A673 (cell line): ENCODE results near the gene SH3TC1. TPM values are rescaled to one million over a fixed set of nuclear protein-coding genes. Genes with fewer than 3 reads are reported as not detected.

ENCODE experiments used
- BruUV-seq: library from RNA; stranded (reverse); fragments of 400-500 nt; replicated peaks from 2 replicates; lab custom pipeline; 2021; lab: Mats Ljungman, UMichigan
- CTCF ChIA-PET: fragments of 300-600 bp; sonication (Branson Sonifier 250); formaldehyde crosslinking; loops from one replicate; lab custom pipeline; 2022; ENCODE audit warnings: antibody characterized with exemption; lab: Charles Lee
- POLR2A ChIA-PET: fragments of 300-600 bp; sonication (Branson Sonifier 250); formaldehyde crosslinking; loops from one replicate; lab custom pipeline; 2022; ENCODE audit warnings: antibody characterized with exemption; ENCODE audit not compliant: low non-redundant PET; lab: Charles Lee
- DNase-seq: peaks from one replicate; pipeline ENCODE4 v3.0.0-alpha.2; 2015; ENCODE audit warnings: low spot score
- H3K27ac ChIP-seq: fragments of 200-600 bp; sonication (generic); 2 replicates; pipeline ENCODE4 v1.5.1; 2016; ENCODE audit warnings: mixed run types, low read depth, mild to moderate bottlenecking, mixed read lengths, antibody characterized with exemption, low read length; ENCODE audit not compliant: poor library complexity, severe bottlenecking
- H3K27me3 ChIP-seq: fragments of 200-600 bp; sonication (generic); replicated peaks from 2 replicates; pipeline ENCODE4 v1.6.1; 2017; ENCODE audit warnings: mixed run types, low read depth, mild to moderate bottlenecking, mixed read lengths, antibody characterized with exemption, low read length; ENCODE audit not compliant: insufficient read depth, poor library complexity
- H3K36me3 ChIP-seq: fragments of 200-600 bp; sonication (generic); 2 replicates; pipeline ENCODE4 v1.6.1; 2016; ENCODE audit warnings: mixed run types, mild to moderate bottlenecking, mixed read lengths, antibody characterized with exemption, low read length; ENCODE audit not compliant: insufficient read depth, poor library complexity, severe bottlenecking
- H3K4me1 ChIP-seq: fragments of 200-600 bp; sonication (generic); 2 replicates; pipeline ENCODE4 v1.6.1; 2017; ENCODE audit warnings: mixed run types, mild to moderate bottlenecking, mixed read lengths, antibody characterized with exemption, low read length; ENCODE audit not compliant: insufficient read depth, poor library complexity, severe bottlenecking
- H3K4me3 ChIP-seq: fragments of 200-600 bp; sonication (generic); 2 replicates; pipeline ENCODE4 v1.5.1; 2016; ENCODE audit warnings: low read depth, mixed run types, mild to moderate bottlenecking, mixed read lengths, low read length; ENCODE audit not compliant: poor library complexity, severe bottlenecking
- H3K9me3 ChIP-seq: fragments of 200-600 bp; sonication (generic); 2 replicates; pipeline ENCODE4 v1.6.1; 2016; ENCODE audit warnings: mixed run types, low read depth, mild to moderate bottlenecking, mixed read lengths, antibody characterized with exemption, low read length; ENCODE audit not compliant: poor library complexity, severe bottlenecking
- EZH2 ChIP-seq: fragments of 200-600 bp; sonication (generic); IDR thresholded peaks from 2 replicates; pipeline ENCODE4 v1.6.1; 2017; ENCODE audit warnings: borderline replicate concordance, low read depth, mild to moderate bottlenecking, mixed read lengths, antibody characterized with exemption, low read length; ENCODE audit not compliant: poor library complexity, severe bottlenecking
- intact Hi-C: fragments of 100-400 bp; cut with micrococcal nuclease; formaldehyde crosslinking; loops from one replicate; pipeline ENCODE4 v1.10.0; 2022; ENCODE audit not compliant: unreplicated experiment
- total RNA-seq: library from RNA; stranded (reverse); gene quantifications from 2 replicates; pipeline ENCODE4 v1.2.3, GENCODE V29; 2021
- TF ChIP-seq, protein P1 (sequence below): fragments of 300-800, 200-600 bp; sonication (generic); conservative IDR thresholded peaks from 2 replicates; pipeline ENCODE4 v1.5.1; 2017; ENCODE audit warnings: low read depth, mild to moderate bottlenecking, antibody characterized with exemption, low read length, moderate library complexity, mixed read lengths

Gene SH3TC1
- total RNA-seq, 1 experiment from 2014 or later = 0.71 TPM

DNA sequence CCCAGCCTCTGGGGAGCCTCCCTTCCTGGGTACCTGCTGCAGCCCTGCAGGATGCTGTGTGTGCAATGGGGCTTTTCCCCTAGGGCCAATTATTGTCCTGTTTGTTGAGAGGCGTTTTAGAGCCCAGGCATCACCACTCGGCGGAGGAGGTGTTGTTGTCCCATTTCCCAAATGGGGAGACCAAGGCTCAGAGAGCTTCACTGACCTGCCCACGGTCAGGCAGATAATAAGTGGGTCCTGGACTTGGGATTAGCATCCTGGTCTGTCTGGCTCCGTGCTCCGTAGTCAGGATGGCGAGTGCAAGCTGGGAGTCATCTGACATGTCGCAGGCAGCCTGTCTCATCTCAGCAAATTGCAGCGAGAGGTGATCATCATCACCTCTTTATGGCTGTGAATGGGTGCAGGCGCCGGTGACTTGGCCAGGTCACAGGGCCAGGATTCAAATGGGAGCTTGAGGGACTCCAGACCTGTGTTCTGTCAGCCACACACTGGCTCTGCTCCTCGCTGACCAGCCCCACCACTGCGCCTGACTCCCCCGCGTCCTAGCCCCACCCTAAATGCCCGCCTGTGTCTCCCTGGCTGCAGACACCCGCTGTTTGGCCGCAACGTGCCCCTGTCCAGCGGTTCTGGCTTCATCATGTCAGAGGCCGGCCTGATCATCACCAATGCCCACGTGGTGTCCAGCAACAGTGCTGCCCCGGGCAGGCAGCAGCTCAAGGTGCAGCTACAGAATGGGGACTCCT, 87.1 kb downstream of the SH3TC1 start:
- H3K4me3 ChIP-seq = no peak overlapping the region
- TF ChIP-seq, protein P1, sequence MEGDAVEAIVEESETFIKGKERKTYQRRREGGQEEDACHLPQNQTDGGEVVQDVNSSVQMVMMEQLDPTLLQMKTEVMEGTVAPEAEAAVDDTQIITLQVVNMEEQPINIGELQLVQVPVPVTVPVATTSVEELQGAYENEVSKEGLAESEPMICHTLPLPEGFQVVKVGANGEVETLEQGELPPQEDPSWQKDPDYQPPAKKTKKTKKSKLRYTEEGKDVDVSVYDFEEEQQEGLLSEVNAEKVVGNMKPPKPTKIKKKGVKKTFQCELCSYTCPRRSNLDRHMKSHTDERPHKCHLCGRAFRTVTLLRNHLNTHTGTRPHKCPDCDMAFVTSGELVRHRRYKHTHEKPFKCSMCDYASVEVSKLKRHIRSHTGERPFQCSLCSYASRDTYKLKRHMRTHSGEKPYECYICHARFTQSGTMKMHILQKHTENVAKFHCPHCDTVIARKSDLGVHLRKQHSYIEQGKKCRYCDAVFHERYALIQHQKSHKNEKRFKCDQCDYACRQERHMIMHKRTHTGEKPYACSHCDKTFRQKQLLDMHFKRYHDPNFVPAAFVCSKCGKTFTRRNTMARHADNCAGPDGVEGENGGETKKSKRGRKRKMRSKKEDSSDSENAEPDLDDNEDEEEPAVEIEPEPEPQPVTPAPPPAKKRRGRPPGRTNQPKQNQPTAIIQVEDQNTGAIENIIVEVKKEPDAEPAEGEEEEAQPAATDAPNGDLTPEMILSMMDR = no peak
- no peaks in the 10 kb centered on the region for H3K9me3 ChIP-seq
- DNase-seq = no peak
- H3K27me3 ChIP-seq = no peaks in the 10 kb centered on the region
- POLR2A ChIA-PET = no interaction called here
- CTCF ChIA-PET = no interaction called here
- intact Hi-C loops = no loop called here
- no peaks in the 10 kb centered on the region for H3K36me3 ChIP-seq
- no peaks in the 10 kb centered on the region for H3K4me1 ChIP-seq
- BruUV-seq = no TSS peak
- no peak overlapping the region for H3K27ac ChIP-seq

GRCh38 chr4:8286719-8287342, 87.7 kb downstream of the SH3TC1 start:
- intact Hi-C loops = no loop called here
- DNase-seq = no peak
- H3K9me3 ChIP-seq = no peaks in the 10 kb centered on the region
- CTCF ChIA-PET = no interaction called here
- no peak overlapping the region for H3K27ac ChIP-seq
- no TSS peak for BruUV-seq
- H3K4me3 ChIP-seq = no peak overlapping the region
- no peaks in the 10 kb centered on the region for H3K27me3 ChIP-seq
- TF ChIP-seq, protein P1 = no peak
- no peak for TF ChIP-seq EZH2
- POLR2A ChIA-PET = no interaction called here
- no peaks in the 10 kb centered on the region for H3K36me3 ChIP-seq
- H3K4me1 ChIP-seq = no peaks in the 10 kb centered on the region

DNA sequence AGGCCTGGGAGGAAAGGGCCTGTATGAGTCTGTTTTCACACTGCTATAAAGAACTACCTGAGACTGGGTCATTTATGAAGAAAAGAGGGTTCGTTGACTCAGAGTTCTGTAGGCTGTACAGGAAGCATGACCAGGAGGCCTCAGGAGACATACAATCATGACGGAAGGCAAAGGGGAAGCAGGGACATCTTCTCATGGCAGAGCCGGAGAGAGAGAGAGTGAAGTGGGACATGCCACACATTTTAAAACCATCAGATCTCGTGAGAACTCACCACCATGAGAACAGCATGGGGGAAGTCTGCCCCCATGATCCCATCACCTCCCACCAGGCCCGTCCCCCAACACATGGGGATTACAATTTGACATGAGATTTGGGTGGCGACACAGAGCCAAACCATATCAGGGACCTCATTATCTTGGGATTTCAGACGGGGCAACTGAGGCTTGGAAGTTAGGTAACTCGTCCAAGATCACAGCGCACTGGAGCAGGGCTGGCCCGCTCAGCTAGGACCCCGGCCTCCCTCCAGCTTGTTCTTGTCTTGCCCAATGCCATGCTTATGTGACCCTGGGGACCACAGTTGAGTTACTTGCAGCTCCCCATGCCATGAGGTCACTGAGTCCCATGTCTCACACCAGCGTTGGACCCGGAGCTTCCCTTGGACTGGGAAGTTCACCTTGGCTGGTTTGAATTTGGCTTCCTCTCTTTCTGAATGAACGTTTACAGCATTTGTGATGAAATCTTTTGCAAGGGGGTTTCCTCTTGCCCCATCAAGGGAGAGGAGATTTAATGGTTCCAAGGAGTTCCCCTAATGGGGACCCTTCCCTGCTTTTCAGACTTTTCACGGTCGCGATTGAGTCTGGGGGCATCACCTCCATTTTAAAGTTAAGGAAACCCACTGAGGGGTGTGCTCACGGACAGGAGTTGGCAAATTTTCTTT, 88.5 kb downstream of the SH3TC1 start:
- ChIA-PET POLR2A (no interaction called here), CTCF (no interaction called here)
- no peak overlapping the region for H3K27ac ChIP-seq
- H3K9me3 ChIP-seq = no peaks in the 10 kb centered on the region
- DNase-seq = no peak
- no peaks in the 10 kb centered on the region for H3K36me3 ChIP-seq
- no TSS peak for BruUV-seq
- intact Hi-C loops = no loop called here
- no peaks in the 10 kb centered on the region for H3K27me3 ChIP-seq
- H3K4me3 ChIP-seq = no peak overlapping the region
- TF ChIP-seq, protein P1 = no peak
- no peak for TF ChIP-seq EZH2
- H3K4me1 ChIP-seq = no peaks in the 10 kb centered on the region
